Measurements from ENCODE around the gene RGS10. TPM values are rescaled to one million over a fixed set of nuclear protein-coding genes. Genes with fewer than 3 reads are reported as not detected.

The RGS10 gene
- total RNA-seq, 1 experiment from 2014 or later, result 10.6 TPM

GRCh38 chr10:119450606-119451299 lies 91.8 kb downstream of the RGS10 start:
- no peak overlapping the region for H3K4ac ChIP-seq (ENCODE audit: low read depth, low read length)
- H2BK20ac ChIP-seq (ENCODE audit: low read depth, low read length, poor library complexity, severe bottlenecking), result no peak overlapping the region
- H3K9ac ChIP-seq (ENCODE audit: extremely low read depth, insufficient read length, low read length), result no peak overlapping the region
- H3K4me1 ChIP-seq (ENCODE audit: insufficient read depth, low read length), result no peaks in the 10 kb centered on the region
- H2BK120ac ChIP-seq (ENCODE audit: low read depth, low read length, poor library complexity, severe bottlenecking), result no peak overlapping the region
- H2AK5ac ChIP-seq (ENCODE audit: insufficient read length, low read length), result no peak overlapping the region
- H3K36me3 Mint-ChIP-seq (ENCODE audit: insufficient read depth in 1 of 3, low read depth in 3 of 3), result no peaks in the 10 kb centered on the region; a peak in 1 of 7 replicates
- no peak overlapping the region for H2BK12ac ChIP-seq (ENCODE audit: insufficient read length, low read depth, low read length)
- no peaks in the 10 kb centered on the region for H3K23me2 ChIP-seq (ENCODE audit: insufficient read length, low read depth, low read length, poor library complexity, severe bottlenecking)
- no peak overlapping the region for H3T11ph ChIP-seq (ENCODE audit: low read length)
- H2BK5ac ChIP-seq (ENCODE audit: insufficient read length, low read length), result no peak overlapping the region
- H3K9me3 ChIP-seq (ENCODE audit: control insufficient read depth, low read depth, low read length), result no peaks in the 10 kb centered on the region
- no peak overlapping the region for H3K56ac ChIP-seq (ENCODE audit: insufficient read length, low read depth, low read length)
- H3K4me3 Mint-ChIP-seq, result no peak overlapping the region
- no peak overlapping the region for H3K23ac ChIP-seq (ENCODE audit: insufficient read length, low read depth, low read length)
- no peak for TF ChIP-seq CTCF (conservative IDR thresholded peaks at IDR 0.05)
- H3K27me3 ChIP-seq (ENCODE audit: insufficient read depth, low read length), result no peaks in the 10 kb centered on the region
- WGBS (ENCODE audit: extremely low coverage, insufficient read length, low lambda C conversion rate), result no CpG with 5 or more reads among the region's 16 CpGs
- no peaks in the 10 kb centered on the region for H3K79me1 ChIP-seq (ENCODE audit: insufficient read depth, low read depth, low read length, poor library complexity, severe bottlenecking)
- H3K27me3 Mint-ChIP-seq (ENCODE audit: low read depth), result peaks cover 9% of the 10 kb centered on the region
- no peaks in the 10 kb centered on the region for H4K20me1 ChIP-seq (ENCODE audit: control insufficient read depth, insufficient read depth, insufficient read length)
- H4K91ac ChIP-seq (ENCODE audit: insufficient read length, low read depth, low read length), result no peak overlapping the region
- no peaks in the 10 kb centered on the region for H3K9me3 Mint-ChIP-seq
- no peak overlapping the region for H3K4me2 ChIP-seq (ENCODE audit: insufficient read depth, insufficient read length, low read length)
- DNase-seq, result no peak
- H3K27ac ChIP-seq (ENCODE audit: insufficient read length, low read depth, low read length), result no peak overlapping the region
- H4K8ac ChIP-seq (replicated peaks; ENCODE audit: insufficient read length, low read depth, low read length), result no peak overlapping the region
- no peak overlapping the region for H4K5ac ChIP-seq (ENCODE audit: insufficient read length, low read depth, low read length)
- no peak overlapping the region for H3K18ac ChIP-seq (ENCODE audit: insufficient read length, low read depth, low read length)
- peaks cover 28 to 42% of the 10 kb centered on the region in 2 experiments for H3K4me1 Mint-ChIP-seq
- H3K14ac ChIP-seq (ENCODE audit: insufficient read depth, low read length), result no peak overlapping the region
- H2AFZ ChIP-seq (ENCODE audit: low read length), result no peak overlapping the region
- no peaks in the 10 kb centered on the region for H3K79me2 ChIP-seq (ENCODE audit: insufficient read depth, low read length)
- H2BK15ac ChIP-seq (ENCODE audit: low read depth, low read length), result no peak overlapping the region
- H3K27ac Mint-ChIP-seq, result no peak overlapping the region; a peak in 1 of 7 replicates

Other genes with a start within 250 kb of the RGS10 start
- 146 and 152 TPM in 2 replicates for gene TIAL1, start 54.2 kb upstream of the RGS10 start, total RNA-seq (2021)
- gene BAG3, start 108.7 kb upstream of the RGS10 start, total RNA-seq (2021), result 11.1 and 11.4 TPM in 2 replicates
- 108 and 111 TPM in 2 replicates for gene INPP5F, start 183.3 kb upstream of the RGS10 start, total RNA-seq (2021)